HG02943 (cell line): ENCODE measurements around the gene DES.

Experiments used
- ATAC-seq: cut with Tn5 transposase; IDR thresholded peaks from one replicate; pipeline ENCODE4 v1.9.1; 2021; ENCODE audit warnings: mild to moderate bottlenecking, low read depth, moderate library complexity; ENCODE audit not compliant: unreplicated experiment

Gene DES

GRCh38 chr2:219437690-219438206 is 19.6 kb downstream of the DES start:
- ATAC-seq: no peak

GRCh38 chr2:219438453-219438852 is 20.3 kb downstream of the DES start:
- no peak for ATAC-seq

- no peak for ATAC-seq
Measured at GRCh38 chr2:219439506-219439905, 21.3 kb downstream of the DES start.

GRCh38 chr2:219440388-219441256 is 22.4 kb downstream of the DES start:
- no peak for ATAC-seq

GRCh38 chr2:219441451-219442255 is 23.5 kb downstream of the DES start:
- ATAC-seq: no peak

- no peak for ATAC-seq
Measured at GRCh38 chr2:219442256-219443015, 24.3 kb downstream of the DES start.

- no peak for ATAC-seq
Measured at GRCh38 chr2:219443016-219443696, 25.0 kb downstream of the DES start.

GRCh38 chr2:219443697-219444023 is 25.5 kb downstream of the DES start:
- ATAC-seq: no peak

GRCh38 chr2:219444566-219445091 is 26.5 kb downstream of the DES start:
- ATAC-seq: no peak

- no peak for ATAC-seq
Measured at GRCh38 chr2:219445220-219445640, 27.1 kb downstream of the DES start.

- no peak for ATAC-seq
Measured at GRCh38 chr2:219446101-219446504, 27.9 kb downstream of the DES start.

GRCh38 chr2:219446689-219447088 is 28.5 kb downstream of the DES start:
- no peak for ATAC-seq

GRCh38 chr2:219447242-219448098 is 29.3 kb downstream of the DES start:
- ATAC-seq: no peak

- no peak for ATAC-seq
Measured at GRCh38 chr2:219448099-219448775, 30.1 kb downstream of the DES start.

- ATAC-seq: no peak
Measured at GRCh38 chr2:219448776-219449341, 30.7 kb downstream of the DES start.

GRCh38 chr2:219449609-219450008 is 31.4 kb downstream of the DES start:
- no peak for ATAC-seq

- ATAC-seq: no peak
Measured at GRCh38 chr2:219451661-219452360, 33.6 kb downstream of the DES start.
